GM20000 (cell line): ENCODE data around the gene ANK3.

Source experiments
- DNase-seq: peaks from one replicate; pipeline ENCODE4 v3.0.0; 2012; ENCODE audit warnings: low spot score
- TF ChIP-seq, protein P1 (sequence below): IDR thresholded peaks from 2 replicates; pipeline ENCODE4 v1.5.1; 2012; ENCODE audit warnings: mild to moderate bottlenecking, control low read depth; ENCODE audit errors: extremely low read depth, missing control alignments

ANK3 gene

GRCh38 chr10:60281792-60282353, 107.8 kb downstream of the ANK3 start:
- TF ChIP-seq, protein P1, sequence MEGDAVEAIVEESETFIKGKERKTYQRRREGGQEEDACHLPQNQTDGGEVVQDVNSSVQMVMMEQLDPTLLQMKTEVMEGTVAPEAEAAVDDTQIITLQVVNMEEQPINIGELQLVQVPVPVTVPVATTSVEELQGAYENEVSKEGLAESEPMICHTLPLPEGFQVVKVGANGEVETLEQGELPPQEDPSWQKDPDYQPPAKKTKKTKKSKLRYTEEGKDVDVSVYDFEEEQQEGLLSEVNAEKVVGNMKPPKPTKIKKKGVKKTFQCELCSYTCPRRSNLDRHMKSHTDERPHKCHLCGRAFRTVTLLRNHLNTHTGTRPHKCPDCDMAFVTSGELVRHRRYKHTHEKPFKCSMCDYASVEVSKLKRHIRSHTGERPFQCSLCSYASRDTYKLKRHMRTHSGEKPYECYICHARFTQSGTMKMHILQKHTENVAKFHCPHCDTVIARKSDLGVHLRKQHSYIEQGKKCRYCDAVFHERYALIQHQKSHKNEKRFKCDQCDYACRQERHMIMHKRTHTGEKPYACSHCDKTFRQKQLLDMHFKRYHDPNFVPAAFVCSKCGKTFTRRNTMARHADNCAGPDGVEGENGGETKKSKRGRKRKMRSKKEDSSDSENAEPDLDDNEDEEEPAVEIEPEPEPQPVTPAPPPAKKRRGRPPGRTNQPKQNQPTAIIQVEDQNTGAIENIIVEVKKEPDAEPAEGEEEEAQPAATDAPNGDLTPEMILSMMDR: no peak
- no peak for DNase-seq

DNA sequence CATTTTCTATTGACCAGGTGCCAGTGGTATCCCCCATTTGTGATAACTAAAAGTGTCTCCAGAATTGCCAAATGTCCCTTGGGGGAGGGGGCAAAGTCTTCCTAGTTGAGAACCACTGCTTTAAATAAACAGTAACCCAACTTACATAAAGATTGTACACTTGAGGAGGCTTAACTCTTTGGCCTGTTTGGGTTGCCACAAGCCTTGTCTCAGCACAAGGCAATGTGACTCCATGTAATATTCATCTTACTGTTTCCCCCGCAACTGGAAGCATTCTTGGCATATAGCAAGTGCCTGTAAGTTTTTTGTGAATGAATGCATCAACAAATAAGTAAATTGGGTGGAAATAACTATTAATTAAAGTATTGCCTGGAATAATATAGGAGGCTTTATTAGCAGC, 108.3 kb downstream of the ANK3 start:
- DNase-seq: no peak
- TF ChIP-seq, protein P1: no peak

DNA sequence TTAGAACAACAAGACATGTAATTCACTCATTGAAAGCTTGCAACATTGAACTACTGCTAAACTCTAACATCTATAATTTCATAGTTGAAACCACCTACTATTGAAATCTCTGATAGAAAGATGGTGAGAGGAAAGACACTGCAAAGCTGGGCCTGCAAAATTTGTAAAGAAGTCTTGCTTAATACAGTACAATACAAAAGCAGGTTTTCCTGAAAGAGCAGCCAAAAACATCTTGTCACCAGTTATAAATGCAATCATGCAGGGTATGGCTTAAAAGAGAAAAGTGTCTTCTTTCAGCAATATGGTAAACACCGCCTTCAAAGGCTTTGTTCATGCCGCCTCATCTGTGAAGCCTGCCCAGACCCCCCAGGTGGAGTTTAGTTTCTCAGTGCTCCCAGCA, 109.2 kb downstream of the ANK3 start:
- TF ChIP-seq, protein P1: no peak
- DNase-seq: no peak

DNA sequence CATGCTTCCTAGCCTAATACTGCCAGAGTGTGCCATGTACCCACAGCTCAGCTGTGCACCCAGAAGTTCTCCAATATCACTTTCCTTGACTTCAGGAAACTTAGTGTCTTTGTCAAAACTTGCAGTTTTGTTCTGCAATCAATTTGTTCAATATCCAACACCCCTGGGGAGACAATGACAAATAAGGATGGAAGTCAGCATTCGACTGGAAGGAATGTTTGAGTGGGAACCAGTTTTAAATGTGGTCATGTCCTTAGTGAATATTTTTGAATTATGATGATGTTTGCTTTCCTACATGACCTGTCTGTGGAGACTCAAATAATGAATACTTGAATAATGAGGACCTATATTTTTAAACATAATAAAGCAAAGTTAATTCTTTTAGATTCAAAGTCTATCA, 112.0 kb downstream of the ANK3 start:
- TF ChIP-seq, protein P1: no peak
- DNase-seq: no peak

DNA sequence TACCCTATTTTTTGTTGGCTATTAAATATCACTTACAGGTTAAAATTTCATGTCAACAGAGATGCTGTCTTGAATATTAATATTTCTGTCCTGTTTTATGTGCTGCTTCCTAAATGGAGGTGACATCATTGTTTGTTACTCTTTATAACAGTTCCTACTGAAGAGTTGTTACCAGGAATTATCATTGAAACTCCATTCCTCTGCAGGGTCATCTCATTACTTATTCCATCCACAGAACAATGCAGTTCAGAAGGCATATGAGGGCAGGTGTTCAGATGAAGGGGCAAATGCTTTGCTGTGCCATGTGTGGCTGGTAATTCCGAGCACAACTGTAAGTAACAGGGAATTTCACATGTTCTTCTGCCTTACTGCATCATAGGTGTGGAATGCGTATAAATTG, 113.4 kb downstream of the ANK3 start:
- DNase-seq: no peak
- TF ChIP-seq, protein P1: no peak

DNA sequence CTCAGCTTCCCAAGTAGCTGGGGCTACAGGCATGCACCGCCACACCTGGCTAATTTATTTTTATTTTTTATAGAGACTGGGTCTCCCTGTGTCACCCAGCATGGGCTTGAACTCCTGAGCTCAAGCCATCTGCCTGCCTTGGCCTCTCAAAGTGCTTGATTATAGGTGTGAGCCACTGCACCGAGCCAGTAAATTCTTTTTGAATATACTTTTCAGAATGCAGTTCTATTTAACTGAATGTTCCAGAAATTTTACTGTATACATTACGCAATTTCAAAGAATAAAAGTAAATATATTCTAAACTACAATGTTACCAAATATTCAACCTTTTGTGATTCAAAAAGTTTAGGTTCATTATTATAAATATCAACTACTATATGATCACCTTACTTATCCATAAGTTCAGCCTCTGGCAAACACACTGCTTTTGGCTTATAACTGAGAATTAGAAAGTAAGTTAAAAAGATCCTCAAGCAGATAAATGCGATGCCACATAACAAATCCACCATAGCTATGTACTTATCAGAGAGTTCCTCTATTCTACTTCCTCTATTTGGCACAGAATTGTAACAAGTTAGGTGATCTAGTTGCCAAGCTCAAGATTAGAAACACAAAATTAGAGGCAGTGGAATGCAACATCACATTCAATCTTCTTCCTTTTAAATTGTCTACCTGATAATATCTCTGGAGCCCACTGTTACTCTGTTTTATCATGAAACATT, 118.2 kb downstream of the ANK3 start:
- no peak for DNase-seq
- TF ChIP-seq, protein P1: no peak

GRCh38 chr10:60270426-60270825, 119.2 kb downstream of the ANK3 start:
- TF ChIP-seq, protein P1: no peak
- no peak for DNase-seq
